NCI-H2196 (cell line): ENCODE data around the gene MYRIP.

ENCODE experiments used
- DNase-seq: peaks from one replicate; lab custom pipeline; 2025; ENCODE audit not compliant: unreplicated experiment; lab: John Stamatoyannopoulos, UW

Gene MYRIP

DNA sequence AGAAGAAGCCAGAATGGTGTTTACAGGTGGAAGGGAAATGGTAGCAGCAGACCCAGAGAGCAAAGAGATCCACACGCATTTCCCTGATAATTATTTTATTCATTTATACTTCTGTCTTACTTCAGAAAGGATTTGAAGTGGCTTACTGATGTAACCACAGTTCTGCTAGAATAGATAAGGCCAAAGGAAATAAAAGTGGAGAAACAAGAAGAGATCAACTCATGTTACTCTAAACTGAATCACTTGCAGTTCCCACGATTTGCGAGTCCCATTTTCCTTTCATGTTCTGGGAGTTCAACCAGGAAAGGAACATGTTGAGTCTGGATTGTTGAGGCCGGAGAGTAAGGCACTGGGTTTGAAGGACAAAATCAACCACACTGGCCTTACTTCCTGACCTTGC is 151.8 kb downstream of the MYRIP start:
- no peak for DNase-seq

DNA sequence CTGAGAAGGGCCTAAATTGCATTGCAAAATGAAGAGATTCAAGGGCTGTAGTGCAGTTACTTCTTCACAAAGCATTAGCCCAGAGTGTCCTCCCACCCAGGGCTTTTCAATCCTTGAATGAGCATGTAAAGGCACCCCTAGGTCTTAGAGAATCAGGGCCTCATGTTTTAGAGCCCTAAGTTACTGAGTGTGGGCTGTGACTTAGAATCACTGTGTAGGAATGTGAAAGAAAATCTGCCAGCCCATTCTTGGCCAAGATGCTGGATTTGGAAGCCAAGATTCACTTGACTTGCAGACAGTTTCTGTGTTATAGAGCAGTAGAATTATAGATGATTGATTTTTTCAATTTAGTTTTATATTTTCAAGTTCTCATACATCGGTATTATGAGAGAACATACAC is 153.2 kb downstream of the MYRIP start:
- DNase-seq = no peak

DNA sequence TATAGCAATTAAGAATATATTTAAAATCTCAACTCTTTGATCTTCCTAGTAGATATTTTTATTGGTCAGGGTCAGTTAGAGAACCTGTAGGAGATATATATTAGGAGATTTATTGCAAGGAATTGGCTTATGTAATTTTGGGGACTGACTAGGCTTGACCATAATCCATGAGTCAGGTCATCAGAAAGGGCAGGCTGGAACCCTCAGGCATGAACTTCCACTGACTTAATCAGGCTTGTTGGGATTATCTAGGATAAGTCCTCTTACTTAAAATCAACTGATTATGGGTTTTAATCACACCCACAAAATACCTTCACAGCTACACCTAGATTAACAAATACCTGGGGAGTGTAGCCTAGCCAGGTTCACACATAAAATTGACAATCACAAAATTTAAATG is 156.1 kb downstream of the MYRIP start:
- no peak for DNase-seq

DNA sequence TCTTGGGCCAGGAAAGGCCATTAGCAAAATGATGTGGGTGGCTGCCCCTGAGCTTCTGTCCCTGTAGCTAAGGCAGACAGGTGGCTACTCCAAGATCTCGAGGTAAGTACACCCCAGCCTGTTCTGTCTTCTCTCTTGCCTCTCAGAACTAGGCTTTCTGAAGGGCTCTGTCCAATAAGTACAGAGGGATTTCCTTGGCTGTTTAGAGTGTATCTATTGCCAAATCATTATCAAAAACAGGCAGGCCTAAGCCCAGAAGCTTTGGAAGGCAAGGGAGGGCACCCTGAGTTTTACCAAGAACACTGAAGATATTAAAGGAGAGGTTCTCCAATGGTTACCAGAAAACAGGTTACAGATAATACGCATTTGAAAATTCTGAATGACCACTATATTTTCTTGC is 156.6 kb downstream of the MYRIP start:
- DNase-seq = no peak

DNA sequence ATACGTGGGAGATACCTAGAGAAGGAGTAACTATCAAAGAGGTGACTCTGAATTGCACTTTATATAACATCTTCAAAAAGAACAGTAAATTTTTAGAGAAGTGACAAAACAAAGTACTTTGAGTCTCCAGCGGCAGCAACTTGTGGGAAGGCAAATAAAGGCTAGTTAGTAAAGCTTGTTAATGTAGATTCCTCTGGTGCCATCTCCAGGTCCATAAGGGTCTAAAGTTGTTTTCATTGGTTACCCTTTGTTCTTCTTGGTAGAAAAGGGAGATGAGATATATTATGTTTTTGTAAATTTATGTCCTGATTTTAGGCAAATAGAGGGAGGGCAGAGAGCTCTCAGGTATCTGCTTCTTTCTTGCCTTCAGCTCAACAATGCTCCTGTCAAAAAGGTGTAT is 161.6 kb downstream of the MYRIP start:
- DNase-seq = no peak

DNA sequence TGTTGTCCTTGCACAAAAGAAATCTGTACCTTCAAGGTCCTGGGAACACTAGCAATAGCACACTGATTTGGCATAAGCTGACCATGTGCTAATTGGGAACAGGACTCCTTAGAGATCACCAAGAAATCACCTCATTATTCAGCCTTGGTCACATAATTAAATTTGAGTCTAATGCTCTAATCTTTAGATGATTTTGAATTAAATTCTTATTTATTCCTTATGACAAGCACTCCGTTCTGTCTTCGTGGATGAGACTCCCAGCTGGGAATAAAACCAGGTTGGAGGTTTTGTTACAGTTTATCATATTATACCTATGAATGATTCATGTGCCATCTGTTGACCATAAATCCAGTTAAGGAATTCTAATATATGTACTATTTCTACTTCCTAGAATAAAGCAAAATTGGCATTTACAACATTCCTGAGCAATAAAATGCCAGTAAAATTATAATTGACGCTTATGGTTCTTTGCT is 162.2 kb downstream of the MYRIP start:
- no peak for DNase-seq

DNA sequence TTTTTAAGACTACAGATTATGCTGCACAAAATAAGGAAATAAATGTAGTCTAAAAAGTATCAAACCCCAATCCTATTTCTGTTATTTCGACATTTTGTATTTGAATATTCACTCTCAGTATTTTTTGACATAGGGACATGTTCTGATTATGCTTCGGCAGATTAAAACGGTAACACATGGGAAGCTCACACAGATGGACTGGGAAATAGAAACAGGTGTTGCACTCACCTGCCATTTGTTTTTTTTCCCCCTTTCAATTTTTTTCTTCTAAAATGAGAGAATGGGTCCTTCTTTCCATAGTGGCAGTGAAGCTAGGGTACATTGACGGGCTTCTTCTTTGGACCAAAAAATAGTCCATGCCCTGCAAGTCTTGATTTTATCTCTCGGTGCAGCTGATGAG is 163.1 kb downstream of the MYRIP start:
- no peak for DNase-seq

DNA sequence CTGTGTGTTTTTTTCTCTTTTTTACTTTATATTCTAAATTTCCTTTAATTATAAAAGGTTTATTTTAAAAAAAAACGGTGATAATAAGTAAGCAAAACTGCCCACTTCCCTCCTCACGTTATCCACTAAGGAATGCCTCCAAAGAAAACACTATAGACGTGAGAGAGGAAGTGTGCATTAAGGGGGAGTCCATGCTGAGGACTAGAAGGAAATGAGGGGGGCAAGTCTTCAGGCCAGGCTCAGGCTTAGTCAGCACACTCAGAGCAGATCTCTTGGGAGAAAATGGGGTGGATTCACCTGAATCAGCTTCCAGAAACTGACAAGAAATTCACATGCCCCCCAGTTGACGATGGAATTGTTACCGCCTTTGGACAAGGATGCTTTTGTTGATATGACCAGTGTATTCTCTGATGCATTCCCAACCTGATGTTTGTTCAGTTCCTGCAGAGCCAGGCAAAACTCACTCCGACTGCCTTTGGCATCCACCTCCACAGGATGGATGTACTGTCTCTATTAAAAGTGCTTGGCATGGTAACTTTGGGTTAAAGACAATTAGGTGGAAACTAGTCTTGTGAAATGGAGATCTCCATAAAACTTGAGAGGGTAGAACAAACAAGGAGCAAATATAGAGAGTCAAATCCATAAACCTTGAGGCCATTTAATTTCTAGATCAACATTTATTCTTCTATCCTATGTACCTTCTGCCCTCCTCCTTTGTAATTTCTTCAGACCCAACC is 167.8 kb downstream of the MYRIP start:
- no peak for DNase-seq

DNA sequence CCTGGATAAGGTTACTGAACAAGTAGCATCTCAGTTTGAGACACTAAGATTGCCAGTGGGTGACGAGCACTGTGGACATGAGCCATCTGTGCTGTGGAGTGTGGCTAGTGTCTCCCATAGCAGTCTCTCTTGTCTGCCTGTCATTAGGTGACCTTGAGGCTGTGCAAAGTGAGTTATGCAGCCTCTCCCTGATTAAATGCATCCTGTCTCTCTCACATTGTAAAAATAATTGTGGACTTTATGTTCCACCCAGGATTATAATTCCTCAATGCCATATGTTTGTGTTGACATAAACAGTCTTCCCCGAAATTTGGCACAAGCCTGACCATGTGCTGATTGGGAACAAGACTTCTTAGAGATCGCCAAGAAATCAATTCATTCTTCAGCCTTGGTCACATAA is 168.9 kb downstream of the MYRIP start:
- DNase-seq = no peak

DNA sequence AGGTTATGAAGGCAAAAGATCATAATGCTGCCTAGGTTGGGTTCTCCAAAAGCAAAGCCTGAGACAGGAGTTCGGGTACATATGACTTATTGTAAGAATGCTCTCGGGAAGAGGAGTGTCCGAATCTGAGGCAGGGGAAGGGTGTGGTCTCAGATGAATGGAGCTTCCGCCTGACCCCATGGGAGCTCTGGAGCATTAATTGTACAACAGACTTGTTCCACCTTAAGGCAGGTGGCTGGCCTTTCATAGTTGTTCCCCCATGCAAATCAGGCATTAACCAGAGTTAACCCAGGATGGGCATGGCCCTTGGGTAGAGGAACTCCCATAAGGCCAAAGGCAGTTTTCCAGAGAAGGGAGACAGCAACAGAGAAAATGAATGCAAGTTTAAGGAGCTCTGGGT is 170.6 kb downstream of the MYRIP start:
- no peak for DNase-seq

DNA sequence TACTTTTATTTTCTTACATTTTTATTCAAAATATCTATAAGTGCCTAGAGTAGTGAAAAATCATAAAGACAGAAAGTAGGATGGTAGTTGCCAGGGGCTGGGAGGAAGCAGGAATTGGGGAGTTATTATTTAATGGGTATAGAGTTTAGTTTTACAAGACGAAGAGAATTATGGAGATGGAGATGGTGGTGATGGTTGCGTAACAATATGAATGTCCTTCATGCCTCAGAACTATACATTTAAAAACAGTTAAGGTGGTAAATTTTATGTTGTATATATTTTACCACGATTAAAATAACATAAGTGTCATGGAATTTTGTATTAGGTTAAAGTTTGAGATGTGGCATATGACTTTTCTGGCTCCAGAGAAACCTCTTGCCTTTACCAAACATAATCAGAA is 171.4 kb downstream of the MYRIP start:
- DNase-seq = no peak

DNA sequence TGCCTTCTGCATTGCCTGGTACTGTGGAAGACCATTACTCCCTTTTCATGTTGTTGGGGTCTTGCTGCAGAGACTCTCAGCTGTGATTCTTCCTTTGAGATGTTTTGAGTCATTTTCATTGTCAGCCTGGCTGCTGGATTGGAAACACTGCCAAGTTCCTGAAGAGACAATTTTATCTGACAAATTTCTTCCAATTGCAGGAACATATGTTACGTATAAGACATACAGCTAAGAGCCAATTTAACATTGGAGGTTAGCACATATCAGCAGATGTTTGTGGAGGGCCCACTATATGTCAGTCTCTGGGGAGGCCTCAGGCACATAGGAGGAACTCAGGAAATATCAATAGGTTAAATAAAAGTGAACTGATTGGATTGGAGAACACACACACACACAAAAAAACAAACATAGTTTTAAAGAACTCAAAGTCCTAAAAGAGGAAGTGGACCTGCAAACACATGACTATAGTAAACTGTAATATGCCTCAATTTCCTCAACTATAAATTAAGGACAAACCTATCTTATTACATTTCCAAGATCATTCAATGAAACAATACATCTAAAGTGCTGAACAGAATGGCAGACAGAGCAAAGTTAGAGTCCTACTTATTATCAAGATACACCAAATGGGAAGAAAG is 172.3 kb downstream of the MYRIP start:
- no peak for DNase-seq

DNA sequence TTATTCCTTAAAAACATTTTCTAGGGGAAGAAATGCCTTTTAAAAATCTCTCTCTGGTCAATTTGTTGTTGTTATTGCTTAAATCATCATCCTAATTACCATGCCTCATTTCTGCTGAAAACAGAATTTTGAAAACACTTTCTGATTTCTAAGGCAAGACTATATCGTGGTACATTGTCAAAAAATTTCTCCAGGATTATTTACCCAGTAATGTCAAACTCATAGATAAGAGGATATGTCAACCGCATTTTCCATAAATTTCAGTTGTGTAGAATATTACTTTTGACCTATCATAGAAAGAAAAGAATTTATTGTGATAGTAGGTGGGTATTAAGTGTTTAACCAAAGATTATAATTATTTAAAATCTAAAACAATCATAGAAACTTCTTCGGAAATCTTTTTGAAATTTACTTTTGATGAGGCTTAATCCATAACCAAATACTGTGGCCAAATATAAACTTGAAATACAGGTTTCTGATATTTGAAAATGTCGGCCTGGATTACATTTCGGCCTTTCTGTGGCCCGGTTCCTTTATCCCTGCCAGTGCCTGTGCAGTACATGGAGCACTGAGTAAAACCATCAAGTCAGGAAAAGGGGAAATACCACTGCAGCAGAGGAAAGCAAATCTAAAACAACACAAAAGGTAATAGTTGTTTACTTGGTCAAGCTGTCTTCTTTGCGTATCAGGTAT is 173.4 kb downstream of the MYRIP start:
- DNase-seq = no peak

DNA sequence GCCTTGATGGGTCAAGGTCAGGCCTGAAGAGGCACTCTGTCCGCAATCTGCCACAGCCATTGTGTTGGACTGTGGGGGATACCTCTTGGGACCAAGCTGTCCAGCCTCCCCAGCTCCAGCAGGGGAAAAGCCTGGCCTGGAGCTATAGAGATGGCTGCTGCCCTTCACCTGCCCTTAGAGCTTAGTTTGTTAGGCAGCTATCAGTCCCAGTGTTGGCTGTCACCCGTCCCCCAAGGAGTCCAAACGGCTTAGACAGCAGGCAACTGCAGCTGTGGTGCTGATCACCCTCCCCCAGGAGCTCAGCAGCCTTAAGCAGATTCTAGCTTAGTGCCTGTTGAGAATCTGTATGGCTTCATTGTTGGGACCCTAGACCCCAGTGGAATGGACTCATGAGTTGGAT is 180.3 kb downstream of the MYRIP start:
- no peak for DNase-seq

DNA sequence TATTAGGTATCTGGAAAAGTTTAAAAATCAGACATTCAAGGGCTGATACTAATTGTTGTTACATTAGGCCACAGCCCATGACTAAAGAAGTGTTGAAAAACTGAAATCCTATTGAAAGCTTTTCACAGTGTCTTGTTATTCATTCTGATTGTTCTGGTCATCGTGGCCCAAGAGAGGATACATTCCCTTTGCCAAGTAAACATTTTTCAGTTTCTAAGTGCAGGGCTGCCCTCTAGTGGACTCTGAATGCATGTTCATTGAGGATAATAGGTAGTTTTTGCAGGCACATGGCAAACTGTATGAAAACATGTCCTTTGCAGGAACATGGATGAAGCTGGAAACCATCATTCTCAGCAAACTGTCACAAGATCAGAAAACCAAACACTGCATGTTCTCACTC is 181.1 kb downstream of the MYRIP start:
- peak; percentile 34 for DNase-seq

DNA sequence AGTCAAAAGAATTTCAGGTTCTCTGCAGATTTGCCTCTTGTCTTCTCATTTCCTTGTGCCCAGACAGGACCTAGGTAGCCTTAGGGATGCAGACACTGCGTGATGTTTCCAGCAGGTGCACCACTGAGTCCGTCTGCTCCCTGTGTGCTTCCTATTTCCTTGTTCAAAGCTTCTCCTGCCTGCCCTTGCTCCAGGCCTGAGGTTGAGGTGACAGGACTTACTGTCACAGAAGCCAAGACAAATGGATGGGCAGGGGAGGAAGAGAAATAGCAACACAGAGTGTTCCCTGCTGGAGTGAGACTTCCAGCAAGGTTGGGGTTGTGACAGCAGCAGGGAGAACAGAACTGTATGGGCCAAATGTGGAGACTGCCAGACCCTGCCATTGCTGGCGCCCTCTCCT is 199.4 kb downstream of the MYRIP start:
- no peak for DNase-seq

DNA sequence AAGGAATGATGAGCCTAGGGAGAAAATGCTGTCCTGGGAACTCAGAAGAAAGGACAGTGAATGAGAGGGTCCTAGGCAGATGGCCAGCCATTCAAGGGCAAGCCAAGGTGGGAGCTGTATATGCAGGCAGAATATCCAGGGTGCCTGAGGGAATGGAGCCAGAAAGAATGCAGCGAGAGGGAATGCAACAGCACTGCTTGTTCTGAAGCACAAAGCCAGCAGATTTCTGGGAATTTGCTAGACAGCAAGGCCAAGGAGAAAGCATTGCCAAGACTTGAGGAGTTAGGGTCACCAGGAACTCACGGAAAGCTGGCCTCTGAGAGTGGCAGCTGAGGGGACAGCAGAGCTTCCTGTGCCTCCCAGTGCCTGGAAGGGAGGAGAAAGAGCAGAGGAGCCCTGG is 200.6 kb downstream of the MYRIP start:
- DNase-seq = no peak

DNA sequence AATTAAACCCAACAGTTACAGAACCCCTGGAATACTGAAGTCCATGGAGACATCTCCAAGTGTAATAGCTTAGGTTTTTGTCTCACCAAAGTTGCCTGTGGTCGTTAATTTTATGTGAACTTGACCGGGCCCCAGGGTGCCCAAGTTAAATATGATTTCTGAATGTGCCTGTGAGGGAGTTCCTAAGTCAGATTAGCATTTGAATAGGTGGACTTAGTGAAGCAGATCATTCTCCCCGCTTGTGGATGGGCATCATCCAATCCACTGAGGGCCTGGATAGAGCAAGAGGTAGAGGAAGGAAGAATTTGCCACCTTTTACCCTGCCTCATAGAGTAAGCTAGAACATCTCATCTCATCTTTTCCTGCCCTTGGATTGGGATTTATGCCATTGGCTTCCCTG is 203.0 kb downstream of the MYRIP start:
- no peak for DNase-seq

DNA sequence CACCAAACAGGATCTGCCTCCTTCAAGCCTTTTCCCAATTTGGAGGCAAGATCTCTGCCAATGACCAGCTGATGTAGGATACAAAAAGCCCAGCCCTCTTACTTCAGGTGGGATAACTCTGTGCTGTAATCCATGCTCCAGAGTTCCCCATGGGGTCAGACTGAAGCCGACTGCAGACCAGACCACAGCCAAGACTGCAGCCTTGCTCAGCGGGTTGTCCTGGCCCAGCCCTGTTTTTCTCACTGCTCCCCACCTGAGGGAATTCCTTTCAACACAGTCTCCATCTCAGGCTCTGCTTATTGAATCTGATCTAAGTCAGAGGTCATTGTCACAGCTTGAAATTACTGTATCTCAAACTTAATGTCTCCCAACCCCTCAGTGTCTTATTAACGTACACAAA is 207.0 kb downstream of the MYRIP start:
- DNase-seq = no peak

DNA sequence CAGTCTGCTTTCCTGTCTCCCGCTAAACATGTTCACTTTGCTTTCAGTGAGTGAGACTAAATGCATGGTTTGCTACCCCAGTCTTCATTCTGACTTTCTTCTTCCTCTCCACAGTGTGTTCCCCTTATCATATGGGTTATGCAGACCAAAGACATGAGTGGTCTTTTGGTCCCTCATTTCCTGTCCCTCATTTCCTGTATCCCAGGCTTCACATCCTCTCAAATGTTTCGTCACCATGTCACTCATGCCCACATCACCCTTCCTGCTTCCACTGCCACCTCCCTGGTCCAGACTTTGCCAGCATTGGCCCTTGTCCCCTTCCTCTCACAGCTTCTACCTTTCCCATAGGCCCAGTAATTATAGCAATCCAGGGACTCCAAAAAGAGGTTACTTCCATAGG is 209.0 kb downstream of the MYRIP start:
- DNase-seq = no peak

DNA sequence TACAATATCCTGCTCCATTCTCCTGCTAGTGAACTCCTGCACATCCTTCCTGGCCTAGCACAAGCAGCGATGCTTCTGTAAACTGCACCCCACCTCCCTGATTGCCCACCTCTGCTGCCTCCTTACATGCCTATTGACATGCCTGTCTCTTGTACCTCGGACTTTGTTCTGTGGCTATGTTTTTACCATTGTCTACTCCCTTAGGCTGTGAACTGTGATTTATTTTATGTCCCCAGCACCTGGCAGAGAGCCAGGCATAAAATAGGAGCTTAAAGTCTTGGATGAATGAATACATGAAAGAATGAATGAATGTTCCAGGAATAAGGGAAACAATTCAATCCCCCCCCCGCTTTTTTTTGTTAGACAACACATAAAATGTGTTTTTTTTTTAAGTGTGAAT is 210.0 kb downstream of the MYRIP start:
- no peak for DNase-seq

DNA sequence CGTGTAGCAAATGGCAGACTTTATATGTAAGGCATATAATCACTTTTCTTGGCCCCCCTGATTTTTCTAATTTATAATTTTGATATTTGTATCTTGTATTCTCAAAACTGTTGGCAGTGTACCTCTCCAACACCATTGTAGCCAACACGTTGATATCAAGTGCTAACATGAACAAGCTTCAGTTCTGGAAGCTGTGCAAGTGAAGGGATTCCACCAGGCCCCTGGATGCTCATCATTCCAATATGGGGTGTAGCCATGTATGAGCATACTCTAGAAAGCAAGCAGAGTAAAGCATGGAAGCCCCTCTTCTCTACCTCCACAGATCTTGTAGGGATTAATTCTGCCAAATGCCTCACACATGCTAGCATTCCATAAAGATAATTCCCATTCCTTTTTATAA is 211.3 kb downstream of the MYRIP start:
- no peak for DNase-seq
